HG02973 (cell line): ENCODE data around the gene SNX21.
"Not testable (repeated sequence)": the region's sequence is repeated elsewhere in the genome, so short reads cannot be mapped to it uniquely, and the experiment has no call there.

Source experiments
- ATAC-seq: cut with Tn5 transposase; IDR thresholded peaks from one replicate; pipeline ENCODE4 v1.9.1; 2021; ENCODE audit warnings: moderate library complexity; ENCODE audit not compliant: unreplicated experiment

Gene SNX21

DNA sequence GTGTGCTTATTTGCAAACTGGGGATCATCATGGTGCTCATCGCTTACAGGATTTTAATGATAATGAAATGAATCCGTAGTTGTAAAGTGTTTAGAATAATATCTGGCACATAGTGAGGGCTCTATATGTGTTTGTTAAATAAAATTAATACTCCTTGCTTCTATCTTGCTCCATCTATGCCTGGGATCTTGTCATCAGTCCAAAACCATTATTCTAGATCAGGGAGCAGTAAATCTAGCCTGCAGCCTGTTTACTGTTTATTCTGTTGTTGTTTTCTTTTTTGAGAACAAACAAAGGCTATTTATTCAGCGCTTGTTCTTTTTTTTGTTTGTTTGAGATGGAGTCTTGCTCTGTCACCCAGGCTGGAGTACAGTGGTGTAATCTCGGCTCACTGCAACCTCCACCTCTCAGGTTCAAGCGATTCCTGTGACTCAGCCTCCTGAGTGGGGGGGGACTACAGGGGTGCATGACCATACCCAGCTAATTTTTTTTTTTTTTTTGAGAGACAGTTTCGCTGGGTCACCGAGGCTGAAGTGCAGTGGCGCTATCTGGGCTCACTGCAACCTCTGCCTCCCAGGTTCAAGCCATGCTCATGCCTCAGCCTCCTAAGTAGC, 15.5 kb downstream of the SNX21 start:
- no peak for ATAC-seq

DNA sequence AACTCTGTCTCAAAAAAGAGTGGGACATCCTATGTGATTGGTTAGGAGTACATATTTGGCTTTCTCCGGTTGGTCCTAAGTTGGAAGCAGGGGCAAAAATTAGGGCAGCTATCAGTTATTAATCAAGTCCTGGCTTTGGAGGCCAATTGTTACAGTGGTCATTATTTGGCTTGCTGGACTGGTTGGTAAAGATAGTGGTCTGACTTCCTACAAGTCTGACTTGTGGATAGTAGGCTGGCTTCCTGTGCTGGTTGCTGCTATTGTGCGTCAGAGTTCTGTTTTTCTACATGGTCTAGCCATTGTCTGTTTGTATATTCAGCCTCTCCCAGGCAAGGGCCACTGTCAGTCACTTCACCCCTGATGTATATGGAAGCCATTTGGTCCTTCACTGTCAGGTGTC, 16.6 kb downstream of the SNX21 start:
- no peak for ATAC-seq

DNA sequence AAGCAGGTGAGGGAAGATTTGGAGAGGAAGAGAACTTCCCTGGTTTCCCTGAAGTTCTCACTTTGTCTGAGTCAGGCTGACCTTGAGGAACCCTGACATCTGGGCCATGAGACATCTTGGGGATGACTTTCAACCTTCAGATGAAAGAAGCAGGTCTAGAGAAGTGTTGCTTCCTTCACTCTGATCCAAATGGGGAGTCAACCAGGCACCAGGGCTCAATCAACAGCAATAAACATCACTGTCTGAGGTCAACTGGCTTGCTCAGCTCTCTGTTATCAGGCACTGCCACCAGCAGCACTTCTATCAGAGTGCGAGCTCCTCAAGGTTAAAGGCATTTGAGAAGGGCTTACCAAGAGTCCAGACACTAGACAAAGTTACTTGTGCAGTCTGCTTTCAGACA, 17.3 kb downstream of the SNX21 start:
- no peak for ATAC-seq

DNA sequence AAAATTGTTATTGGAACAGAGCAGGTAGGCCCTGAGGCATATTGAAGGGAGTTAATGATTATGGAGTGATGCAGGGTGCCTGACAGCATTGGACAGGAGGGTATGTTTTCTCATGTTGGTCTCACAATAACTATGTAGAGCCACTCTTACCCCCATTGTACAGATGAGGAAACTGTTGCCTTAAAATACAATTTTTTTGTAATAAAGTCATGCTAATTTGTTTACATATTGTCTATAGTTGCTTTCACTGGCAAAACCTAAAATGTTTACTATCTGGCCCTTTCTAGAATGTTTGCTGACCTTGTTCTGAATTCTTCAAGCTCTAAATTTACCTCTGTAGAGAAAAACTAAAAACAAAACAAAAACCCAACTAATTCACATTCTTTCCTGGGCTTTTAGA, 17.9 kb downstream of the SNX21 start:
- no peak for ATAC-seq

DNA sequence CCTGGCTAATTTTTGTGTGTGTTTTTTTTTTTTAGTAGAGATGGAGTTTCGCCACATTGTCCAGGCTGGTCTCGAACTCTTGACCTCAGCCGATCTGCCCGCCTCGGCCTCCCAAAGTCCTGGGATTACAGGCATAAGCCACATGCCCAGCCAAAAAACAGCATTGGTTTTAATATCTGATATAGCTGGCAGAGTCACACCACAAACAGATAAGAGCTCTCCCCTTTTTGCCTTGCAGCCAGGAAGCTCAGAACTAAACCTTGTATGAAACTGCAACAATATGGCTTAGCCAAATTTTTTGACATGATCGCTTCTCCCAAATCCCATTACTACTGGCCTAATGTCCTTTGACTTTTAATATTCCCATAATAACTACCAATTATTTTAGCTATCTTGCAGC, 18.7 kb downstream of the SNX21 start:
- ATAC-seq, result no peak

DNA sequence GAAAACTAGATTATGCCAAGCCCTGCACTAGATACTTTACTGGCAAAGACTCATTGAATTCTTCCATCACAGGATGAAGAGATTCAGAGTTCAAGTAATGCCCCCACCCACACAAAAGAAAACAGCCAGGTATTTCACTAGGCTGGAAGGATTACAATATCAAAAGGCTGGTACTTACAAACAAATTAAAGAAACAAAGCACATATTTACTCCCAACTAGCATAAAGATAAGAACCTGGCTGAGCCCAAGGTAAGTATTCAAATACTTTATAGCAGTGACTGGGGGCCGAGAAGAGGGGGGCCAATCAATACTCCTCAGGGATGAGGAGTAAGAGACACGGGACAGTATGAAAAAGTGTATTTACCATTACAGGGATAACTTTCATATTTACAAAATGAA, 19.9 kb downstream of the SNX21 start:
- ATAC-seq, result no peak

DNA sequence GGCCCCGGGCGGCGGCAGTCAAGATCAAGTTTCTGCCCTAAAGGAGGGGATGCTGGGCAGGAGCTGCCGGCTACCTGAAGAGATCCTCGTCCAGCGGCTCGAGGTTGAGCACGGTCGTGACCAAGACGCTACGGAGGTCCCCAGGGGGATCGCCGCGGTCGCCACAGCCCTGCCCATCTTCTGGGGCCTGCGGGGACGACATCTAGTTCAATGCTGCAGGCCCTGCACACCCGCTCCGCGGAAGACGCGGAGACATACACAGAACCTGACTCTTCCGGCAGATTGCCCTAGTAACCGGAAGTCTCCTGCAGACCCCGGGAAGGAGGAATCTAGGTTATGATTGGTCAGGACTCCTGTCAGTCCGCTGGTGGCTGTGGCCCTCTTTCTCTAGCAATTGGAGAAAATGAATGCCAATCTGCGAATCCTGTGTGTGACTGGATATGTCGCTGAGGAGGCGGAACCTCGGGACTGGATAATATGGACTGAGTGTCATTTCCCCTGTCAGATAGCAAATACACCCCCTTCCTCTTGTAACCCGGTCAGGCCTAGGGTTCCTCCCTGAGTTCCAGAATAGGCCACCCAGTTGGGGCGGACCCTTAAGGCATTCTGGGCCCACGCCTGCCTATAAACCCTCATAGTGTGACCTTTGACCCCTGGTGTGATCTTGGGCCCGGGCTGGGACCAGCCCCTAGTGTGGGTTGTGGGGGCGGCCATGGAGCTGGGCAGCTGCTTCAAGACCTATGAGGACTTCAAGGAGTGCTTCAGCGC, 23.7 kb downstream of the SNX21 start, which contains the start of the genes ACOT8 and ZSWIM3:
ACOT8 (minus strand) TSS at position 279 of the 768 bp plus-strand sequence; CDS start at position 202, 77 bp downstream.
ZSWIM3 (plus strand) TSS at position 501 of the 768 bp plus-strand sequence; CDS start at position 713, 212 bp downstream.
- ATAC-seq, result peak; percentile 94

GRCh38 chr20:45857882-45858216, 24.2 kb downstream of the SNX21 start:
- ATAC-seq, result peak; percentile 17

- no peak for ATAC-seq
Measured at GRCh38 chr20:45859916-45860315, 26.3 kb downstream of the SNX21 start.

GRCh38 chr20:45860560-45861220, 27.1 kb downstream of the SNX21 start:
- no peak for ATAC-seq

DNA sequence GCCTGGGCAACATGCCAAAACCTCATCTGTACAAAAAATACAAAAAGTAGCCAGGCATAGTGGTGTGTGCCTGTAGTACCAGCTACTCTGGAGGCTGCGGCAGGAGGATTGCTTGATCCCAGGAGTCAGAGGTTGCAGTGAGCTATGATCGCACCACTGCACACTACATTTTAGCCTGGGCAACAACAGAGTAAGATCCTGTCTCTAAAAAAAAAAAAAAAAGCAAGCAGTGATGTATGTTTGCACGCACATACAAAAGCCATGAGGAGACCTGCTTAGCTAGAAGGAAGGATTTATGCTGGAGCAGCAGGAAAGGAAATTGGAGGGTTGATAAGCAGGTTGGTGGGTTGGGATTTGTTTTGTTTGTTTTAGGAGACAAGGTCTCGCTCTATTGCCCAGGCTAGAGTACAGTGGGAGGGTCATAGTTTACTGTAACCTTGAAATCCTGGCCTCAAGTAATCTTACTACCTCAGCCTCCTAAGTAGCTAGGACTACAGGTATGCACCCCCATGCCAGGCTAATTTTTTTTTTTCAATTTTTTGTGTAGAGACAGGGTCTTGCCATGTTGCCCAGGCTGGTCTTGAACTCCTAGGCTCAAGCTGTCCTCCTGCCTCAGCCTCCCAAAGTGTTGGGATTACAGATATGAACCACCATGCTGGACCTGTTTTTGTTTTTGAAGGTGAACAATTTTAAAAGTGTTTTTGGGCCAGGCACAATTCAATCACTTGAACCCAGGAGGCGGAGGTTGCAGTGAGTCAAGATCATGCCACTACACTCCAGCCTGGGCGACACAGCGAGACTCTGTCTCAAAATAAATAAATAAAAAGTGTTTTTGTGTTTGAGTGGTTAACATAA, 27.8 kb downstream of the SNX21 start:
- no peak for ATAC-seq

- no peak for ATAC-seq
Measured at GRCh38 chr20:45863543-45864470, 30.2 kb downstream of the SNX21 start.

DNA sequence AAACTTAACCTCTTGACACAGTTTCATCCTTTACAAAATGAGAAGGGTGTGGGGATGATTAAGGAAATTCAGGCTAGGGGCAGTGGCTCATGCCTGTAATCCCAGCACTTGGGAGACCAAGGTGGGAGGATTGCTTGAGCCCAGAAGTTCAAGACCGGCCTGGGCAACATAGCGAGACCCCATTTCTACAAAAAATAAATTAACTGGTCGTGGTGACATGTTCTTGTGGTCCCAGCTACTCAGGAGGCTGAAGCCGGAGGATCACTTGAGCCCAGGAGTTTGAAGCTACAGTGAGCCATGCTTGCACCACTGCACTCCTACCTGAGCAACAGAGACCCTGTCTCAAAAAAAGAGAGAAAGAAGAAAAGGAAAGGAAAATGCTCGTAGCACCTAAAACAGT, 32.9 kb downstream of the SNX21 start:
- ATAC-seq, result no peak

DNA sequence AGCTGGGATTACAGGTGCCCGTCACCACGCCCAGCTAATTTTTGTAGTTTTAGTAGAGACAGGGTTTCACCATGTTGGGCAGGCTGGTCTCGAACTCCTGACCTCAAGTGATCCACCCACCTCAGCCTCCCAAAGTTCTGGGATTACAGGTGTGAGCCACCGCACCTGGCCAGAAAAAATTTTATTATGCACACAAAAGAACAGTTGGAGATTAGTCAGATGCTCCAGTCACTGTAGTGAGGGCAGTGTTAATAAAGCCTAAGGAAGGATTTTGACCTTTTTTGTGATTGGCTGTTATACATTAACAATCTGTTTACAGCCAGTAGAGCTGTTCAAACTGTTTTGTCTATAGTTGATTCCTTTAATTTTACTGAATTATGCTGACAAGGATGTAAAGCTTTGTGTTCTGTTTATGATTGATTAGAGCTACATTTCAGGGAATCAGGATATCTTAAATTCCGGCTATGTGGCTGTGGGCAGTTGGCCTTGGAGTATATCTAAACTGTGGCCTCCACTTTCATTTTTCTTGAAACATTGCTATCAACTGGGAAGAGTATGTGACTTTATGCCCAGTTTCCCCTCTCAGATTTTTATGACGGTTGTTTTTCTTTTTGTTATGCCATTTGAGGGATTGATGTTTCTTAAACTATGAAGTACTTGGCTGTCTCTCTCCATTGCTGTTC, 33.7 kb downstream of the SNX21 start:
- ATAC-seq, result no peak

- no peak for ATAC-seq
Measured at GRCh38 chr20:45867819-45868176, 34.2 kb downstream of the SNX21 start.

DNA sequence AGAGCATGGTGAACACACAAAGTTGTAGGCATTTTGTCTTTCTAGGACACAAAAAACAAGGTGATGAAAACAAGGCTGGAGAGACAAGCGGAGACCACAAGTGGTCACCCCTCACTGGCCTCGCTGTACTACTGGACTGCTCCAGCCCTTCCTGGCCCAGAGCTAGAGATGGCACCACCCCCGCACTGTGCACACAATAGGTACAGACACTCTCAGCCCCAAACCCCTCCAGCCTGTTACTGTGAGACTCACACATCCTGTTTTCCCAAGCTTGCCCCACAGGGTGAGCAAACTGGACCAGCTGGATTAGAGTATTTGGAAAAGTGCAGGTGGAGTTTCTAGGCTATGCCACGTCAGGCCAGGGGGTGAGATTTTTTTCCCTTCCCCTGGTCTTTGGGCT, 39.0 kb downstream of the SNX21 start:
- ATAC-seq, result no peak

- no peak for ATAC-seq
Measured at GRCh38 chr20:45873409-45874103, 40.0 kb downstream of the SNX21 start.

DNA sequence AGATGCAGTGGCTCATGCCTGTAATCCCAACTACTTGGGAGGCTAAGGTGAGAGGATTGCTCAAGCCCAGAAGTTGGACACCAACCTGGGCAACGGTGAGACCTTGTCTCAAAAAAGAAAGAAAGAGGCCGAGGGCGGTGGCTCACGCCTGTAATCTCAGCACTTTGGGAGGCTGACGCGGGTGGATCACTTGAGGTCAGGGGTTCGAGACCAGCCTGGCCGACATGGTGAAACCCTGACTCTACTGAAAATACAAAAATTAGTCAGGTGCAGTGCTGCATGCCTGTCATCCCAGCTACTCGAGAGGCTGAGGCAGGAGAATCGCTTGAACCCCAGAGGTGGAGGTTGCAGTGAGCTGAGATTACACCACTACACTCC, 40.5 kb downstream of the SNX21 start:
- ATAC-seq, result not testable (repeated sequence)

- no peak for ATAC-seq
Measured at GRCh38 chr20:45874576-45874975, 41.0 kb downstream of the SNX21 start.
